ENCODE data around the gene CARMIL3. TPM values are rescaled to one million over a fixed set of nuclear protein-coding genes. Genes with fewer than 3 reads are reported as not detected.

CARMIL3 gene
- total RNA-seq, 2 donors from 2014 or later: 0.14 TPM; not detected in 1

- no peak overlapping the region for H3K27ac ChIP-seq
- H3K4me1 ChIP-seq (ENCODE audit: control insufficient read depth in 1 of 2, low read depth in 2 of 2): no peaks in the 10 kb centered on the region
- no peak for ATAC-seq (ENCODE audit: insufficient number of reproducible peaks, low FRiP score, low read depth)
- TF ChIP-seq, protein P1, sequence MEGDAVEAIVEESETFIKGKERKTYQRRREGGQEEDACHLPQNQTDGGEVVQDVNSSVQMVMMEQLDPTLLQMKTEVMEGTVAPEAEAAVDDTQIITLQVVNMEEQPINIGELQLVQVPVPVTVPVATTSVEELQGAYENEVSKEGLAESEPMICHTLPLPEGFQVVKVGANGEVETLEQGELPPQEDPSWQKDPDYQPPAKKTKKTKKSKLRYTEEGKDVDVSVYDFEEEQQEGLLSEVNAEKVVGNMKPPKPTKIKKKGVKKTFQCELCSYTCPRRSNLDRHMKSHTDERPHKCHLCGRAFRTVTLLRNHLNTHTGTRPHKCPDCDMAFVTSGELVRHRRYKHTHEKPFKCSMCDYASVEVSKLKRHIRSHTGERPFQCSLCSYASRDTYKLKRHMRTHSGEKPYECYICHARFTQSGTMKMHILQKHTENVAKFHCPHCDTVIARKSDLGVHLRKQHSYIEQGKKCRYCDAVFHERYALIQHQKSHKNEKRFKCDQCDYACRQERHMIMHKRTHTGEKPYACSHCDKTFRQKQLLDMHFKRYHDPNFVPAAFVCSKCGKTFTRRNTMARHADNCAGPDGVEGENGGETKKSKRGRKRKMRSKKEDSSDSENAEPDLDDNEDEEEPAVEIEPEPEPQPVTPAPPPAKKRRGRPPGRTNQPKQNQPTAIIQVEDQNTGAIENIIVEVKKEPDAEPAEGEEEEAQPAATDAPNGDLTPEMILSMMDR (IDR thresholded peaks at IDR 0.05): no peak
- no peaks in the 10 kb centered on the region for H3K9me3 ChIP-seq
- no peaks in the 10 kb centered on the region for H3K36me3 ChIP-seq
- H3K4me3 ChIP-seq: no peak overlapping the region
- no peak for DNase-seq (ENCODE audit: low spot score)
- no peaks in the 10 kb centered on the region for H3K27me3 ChIP-seq (replicated peaks; ENCODE audit: insufficient read depth)
Observed at GRCh38 chr14:24058951-24059475, 7.2 kb downstream of the CARMIL3 start.

DNA sequence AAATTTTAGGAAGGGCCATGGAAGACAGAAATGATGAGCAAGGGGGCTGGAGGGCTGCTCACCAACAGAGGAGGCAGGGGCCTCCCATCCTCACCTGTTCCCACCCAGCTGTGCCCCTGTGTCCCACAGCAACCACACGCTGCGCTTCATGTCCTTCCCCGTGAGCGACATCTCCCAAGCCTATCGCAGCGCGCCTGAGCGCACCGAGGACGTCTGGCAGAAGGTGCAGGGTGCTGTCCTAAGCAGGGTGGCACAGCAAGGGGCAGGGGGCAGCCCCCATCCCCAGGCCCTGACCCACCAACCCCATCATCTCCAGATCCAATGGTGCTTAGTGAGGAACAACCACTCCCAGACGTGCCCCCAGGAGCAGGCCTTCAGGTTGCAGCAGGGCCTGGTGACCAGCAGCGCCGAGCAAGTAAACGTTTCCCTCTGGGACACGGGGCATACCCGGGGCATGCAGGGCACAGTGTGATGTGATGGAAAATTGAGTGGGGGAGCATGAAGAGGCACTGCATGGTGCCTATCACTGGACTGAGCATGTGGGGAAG is 8.1 kb downstream of the CARMIL3 start:
- H3K27me3 ChIP-seq (replicated peaks; ENCODE audit: insufficient read depth): no peaks in the 10 kb centered on the region
- H3K4me1 ChIP-seq (ENCODE audit: control insufficient read depth in 1 of 2, low read depth in 2 of 2): no peaks in the 10 kb centered on the region
- DNase-seq (ENCODE audit: low spot score): no peak
- no peaks in the 10 kb centered on the region for H3K9me3 ChIP-seq
- H3K4me3 ChIP-seq: no peak overlapping the region
- ATAC-seq (ENCODE audit: insufficient number of reproducible peaks, low FRiP score, low read depth): no peak
- TF ChIP-seq, protein P1 (IDR thresholded peaks at IDR 0.05): no peak
- no peak overlapping the region for H3K27ac ChIP-seq
- H3K36me3 ChIP-seq: no peaks in the 10 kb centered on the region

DNA sequence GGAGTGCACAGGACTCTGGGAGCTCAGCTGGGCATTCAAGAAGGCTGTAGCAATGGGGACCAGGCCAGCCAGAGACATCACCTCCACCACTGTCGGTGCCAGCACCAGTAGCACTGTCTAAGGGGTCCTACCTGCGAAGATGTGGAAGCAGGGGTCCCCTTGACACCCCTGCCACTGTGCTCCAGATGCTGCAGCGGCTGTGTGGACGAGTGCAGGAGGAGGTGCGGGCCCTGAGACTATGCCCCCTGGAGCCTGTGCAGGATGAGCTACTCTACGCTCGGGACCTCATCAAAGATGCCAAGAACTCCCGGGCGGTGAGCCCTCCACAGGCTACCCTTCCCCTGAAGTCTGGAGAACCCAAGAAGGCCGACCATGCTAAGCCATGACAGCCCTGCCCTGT is 8.6 kb downstream of the CARMIL3 start:
- no peaks in the 10 kb centered on the region for H3K4me1 ChIP-seq (ENCODE audit: control insufficient read depth in 1 of 2, low read depth in 2 of 2)
- no peak overlapping the region for H3K27ac ChIP-seq
- no peak overlapping the region for H3K4me3 ChIP-seq
- TF ChIP-seq, protein P1 (IDR thresholded peaks at IDR 0.05): no peak
- DNase-seq (ENCODE audit: low spot score): no peak
- no peaks in the 10 kb centered on the region for H3K9me3 ChIP-seq
- no peak for ATAC-seq (ENCODE audit: insufficient number of reproducible peaks, low FRiP score, low read depth)
- no peaks in the 10 kb centered on the region for H3K27me3 ChIP-seq (replicated peaks; ENCODE audit: insufficient read depth)
- no peaks in the 10 kb centered on the region for H3K36me3 ChIP-seq

DNA sequence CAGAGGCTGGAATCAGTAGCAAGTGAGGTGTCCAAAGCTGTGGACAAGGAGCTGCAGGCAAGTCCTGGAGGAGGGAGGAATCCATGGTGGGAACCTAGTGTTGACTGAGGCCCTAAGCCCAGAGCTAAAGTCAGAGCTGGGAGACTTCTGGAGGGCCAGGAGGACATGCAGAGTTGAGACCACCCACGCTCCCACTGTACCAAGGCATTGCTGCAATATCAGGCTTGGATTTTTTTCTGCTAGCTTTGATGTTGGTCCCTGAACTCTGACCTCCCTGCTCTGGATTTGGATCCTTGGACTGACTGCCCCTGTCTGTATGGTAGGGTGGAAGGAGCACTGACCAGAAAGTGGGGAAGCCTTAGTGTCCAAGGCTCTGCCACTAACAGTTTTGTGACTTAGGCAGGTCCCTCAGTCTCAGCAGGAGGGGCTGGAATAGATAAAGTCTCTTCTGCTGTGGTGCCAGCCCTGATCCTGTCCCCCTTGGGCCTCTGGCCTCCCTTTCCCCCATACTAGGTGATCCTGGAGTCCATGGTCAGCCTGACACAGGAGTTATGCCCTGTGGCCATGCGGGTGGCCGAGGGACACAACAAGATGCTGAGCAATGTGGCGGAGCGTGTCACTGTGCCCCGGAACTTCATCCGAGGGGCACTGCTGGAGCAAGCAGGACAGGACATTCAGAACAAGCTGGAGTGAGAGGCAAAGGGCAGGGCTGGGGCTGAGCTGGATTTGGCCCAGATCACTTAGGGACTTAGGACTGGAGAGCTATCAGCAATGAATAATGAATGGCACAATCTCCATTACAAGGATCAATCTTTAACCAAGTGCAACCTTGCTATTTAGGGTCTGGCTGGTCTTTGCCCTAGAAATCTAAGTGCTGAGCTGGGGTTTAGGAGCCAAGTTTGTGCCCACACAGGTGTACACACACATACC is 9.4 kb downstream of the CARMIL3 start:
- DNase-seq (ENCODE audit: low spot score) (no peak), ATAC-seq (ENCODE audit: insufficient number of reproducible peaks, low FRiP score, low read depth) (no peak)
- no peaks in the 10 kb centered on the region for H3K4me1 ChIP-seq (ENCODE audit: control insufficient read depth in 1 of 2, low read depth in 2 of 2)
- no peaks in the 10 kb centered on the region for H3K9me3 ChIP-seq
- H3K4me3 ChIP-seq: no peak overlapping the region
- no peaks in the 10 kb centered on the region for H3K27me3 ChIP-seq (replicated peaks; ENCODE audit: insufficient read depth)
- TF ChIP-seq, protein P1 (IDR thresholded peaks at IDR 0.05): no peak
- H3K27ac ChIP-seq: no peak overlapping the region
- no peaks in the 10 kb centered on the region for H3K36me3 ChIP-seq

DNA sequence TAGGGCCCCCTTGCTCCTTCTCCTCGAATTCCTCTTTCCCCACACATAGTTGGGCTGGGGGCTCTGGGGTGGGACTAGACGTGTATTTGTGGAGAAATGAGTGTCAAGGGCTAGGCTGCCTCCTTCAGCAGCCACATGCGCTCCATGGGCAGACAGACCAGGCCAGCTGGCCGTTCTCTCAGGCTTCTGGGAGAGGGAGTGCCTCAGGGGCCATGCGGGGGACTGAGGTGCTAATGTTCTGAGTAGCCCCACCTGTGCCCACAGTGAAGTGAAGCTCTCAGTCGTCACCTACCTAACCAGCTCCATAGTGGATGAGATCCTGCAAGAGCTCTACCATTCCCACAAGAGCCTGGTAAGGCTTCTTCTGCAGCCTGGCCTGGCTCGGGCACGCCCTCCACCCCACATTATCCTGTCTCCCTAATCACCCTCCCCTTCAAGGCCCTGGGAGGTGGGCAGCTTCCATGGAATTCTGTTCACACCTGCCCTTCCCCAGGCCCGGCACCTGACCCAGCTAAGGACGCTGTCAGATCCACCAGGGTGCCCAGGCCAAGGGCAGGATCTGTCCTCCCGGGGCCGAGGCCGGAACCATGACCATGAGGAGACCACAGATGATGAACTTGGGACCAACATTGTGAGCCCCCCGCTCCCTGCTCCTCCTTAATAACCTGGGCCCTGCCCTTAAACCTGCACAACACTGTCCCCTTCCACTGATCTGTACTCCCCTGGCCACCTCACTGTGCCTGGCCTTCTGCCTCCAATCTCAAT is 10.6 kb downstream of the CARMIL3 start:
- no peaks in the 10 kb centered on the region for H3K27me3 ChIP-seq (replicated peaks; ENCODE audit: insufficient read depth)
- no peak for DNase-seq (ENCODE audit: low spot score)
- no peaks in the 10 kb centered on the region for H3K4me1 ChIP-seq (ENCODE audit: control insufficient read depth in 1 of 2, low read depth in 2 of 2)
- H3K9me3 ChIP-seq: no peaks in the 10 kb centered on the region
- TF ChIP-seq, protein P1 (IDR thresholded peaks at IDR 0.05): no peak
- H3K36me3 ChIP-seq: no peaks in the 10 kb centered on the region
- H3K27ac ChIP-seq: no peak overlapping the region
- ATAC-seq (ENCODE audit: insufficient number of reproducible peaks, low FRiP score, low read depth): no peak
- H3K4me3 ChIP-seq: no peak overlapping the region
